Endodermal cell (in vitro differentiated cells): ENCODE results near the gene PSMD13. TPM values are rescaled to one million over a fixed set of nuclear protein-coding genes. Genes with fewer than 3 reads are reported as not detected.
A peak's percentile ranks its signal among the peaks of the same experiment; 100 is the strongest.

Source experiments
- DNase-seq: peaks from one replicate; pipeline ENCODE4 v3.0.0-alpha.2; 2017
- H3K27ac ChIP-seq: 2 replicates; pipeline ENCODE4 v1.5.1; 2013; ENCODE audit warnings: mild to moderate bottlenecking, low read depth, low read length, moderate library complexity
- H3K27me3 ChIP-seq: 2 replicates; pipeline ENCODE4 v1.6.1; 2013; ENCODE audit warnings: mild to moderate bottlenecking, low read length, moderate library complexity; ENCODE audit not compliant: insufficient read depth, control insufficient read depth, poor library complexity, severe bottlenecking
- H3K36me3 ChIP-seq: 2 replicates; pipeline ENCODE4 v1.7.0; 2013; ENCODE audit warnings: mild to moderate bottlenecking, low read length, moderate library complexity; ENCODE audit not compliant: control insufficient read depth, insufficient read depth
- H3K4me1 ChIP-seq: one replicate; pipeline ENCODE4 v1.7.0; 2013; ENCODE audit warnings: low read length; ENCODE audit not compliant: control insufficient read depth, insufficient read depth
- H3K4me3 ChIP-seq: 2 replicates; pipeline ENCODE4 v1.5.1; 2013; ENCODE audit warnings: mild to moderate bottlenecking, low read length, moderate library complexity
- H3K9ac ChIP-seq: 2 replicates; pipeline ENCODE4 v1.6.1; 2013; ENCODE audit warnings: mild to moderate bottlenecking, low read length, moderate library complexity; ENCODE audit not compliant: poor library complexity, severe bottlenecking; ENCODE audit errors: extremely low read depth
- H3K9me3 ChIP-seq: 2 replicates; pipeline ENCODE4 v1.6.1; 2013; ENCODE audit warnings: mild to moderate bottlenecking, low read length, moderate library complexity; ENCODE audit not compliant: control insufficient read depth
- H3K27ac Mint-ChIP-seq: 2 replicates; pipeline ENCODE4 v1.8.0; 2020; ENCODE audit warnings: mixed read lengths
- H3K27me3 Mint-ChIP-seq: 2 replicates; pipeline ENCODE4 v1.8.0; 2021; ENCODE audit warnings: mild to moderate bottlenecking, mixed read lengths; ENCODE audit not compliant: insufficient read depth
- H3K36me3 Mint-ChIP-seq: 2 replicates; pipeline ENCODE4 v1.8.0; 2020; ENCODE audit warnings: low read depth, mixed read lengths
- H3K4me1 Mint-ChIP-seq: 2 replicates; pipeline ENCODE4 v1.8.0; 2020; ENCODE audit warnings: mixed read lengths
- H3K4me3 Mint-ChIP-seq: 2 replicates; pipeline ENCODE4 v1.8.0; 2020; ENCODE audit warnings: mild to moderate bottlenecking, moderate library complexity, mixed read lengths
- H3K9me3 Mint-ChIP-seq: 2 replicates; pipeline ENCODE4 v1.8.0; 2020; ENCODE audit warnings: mild to moderate bottlenecking, mixed read lengths
- CTCF ChIP-seq: fragments of 200-600 bp; sonication (generic); conservative IDR thresholded peaks from 2 replicates; pipeline ENCODE4 v1.5.0; 2021; ENCODE audit warnings: antibody characterized with exemption, mild to moderate bottlenecking
- WGBS, 2 experiments: methylation state at CpG; one replicate each; pipeline versions ENCODE4 v1.1.5 to v1.1.7; 2013; ENCODE audit warnings: missing lambda C conversion rate in 2 of 2, mixed read lengths in 1 of 2; ENCODE audit not compliant: insufficient coverage in 1 of 2, insufficient read length in 1 of 2; 5-methylcytosine and 5-hydroxymethylcytosine counted together
- total RNA-seq, 2 donors: library from RNA; stranded (reverse); fragmentation: NEBNext Ultra II Directional in 1 of 2; extraction: Animal tissue kit (Norgen Biotek cat#: 25700) in 1 of 2; gene quantifications; 2 replicates in 1 of 2; 3 replicates in 1 of 2; pipeline ENCODE4 v1.2.1, GENCODE V29; 2021

PSMD13 gene
- total RNA-seq, 2 donors from 2014 or later = 120 to 134 TPM

DNA sequence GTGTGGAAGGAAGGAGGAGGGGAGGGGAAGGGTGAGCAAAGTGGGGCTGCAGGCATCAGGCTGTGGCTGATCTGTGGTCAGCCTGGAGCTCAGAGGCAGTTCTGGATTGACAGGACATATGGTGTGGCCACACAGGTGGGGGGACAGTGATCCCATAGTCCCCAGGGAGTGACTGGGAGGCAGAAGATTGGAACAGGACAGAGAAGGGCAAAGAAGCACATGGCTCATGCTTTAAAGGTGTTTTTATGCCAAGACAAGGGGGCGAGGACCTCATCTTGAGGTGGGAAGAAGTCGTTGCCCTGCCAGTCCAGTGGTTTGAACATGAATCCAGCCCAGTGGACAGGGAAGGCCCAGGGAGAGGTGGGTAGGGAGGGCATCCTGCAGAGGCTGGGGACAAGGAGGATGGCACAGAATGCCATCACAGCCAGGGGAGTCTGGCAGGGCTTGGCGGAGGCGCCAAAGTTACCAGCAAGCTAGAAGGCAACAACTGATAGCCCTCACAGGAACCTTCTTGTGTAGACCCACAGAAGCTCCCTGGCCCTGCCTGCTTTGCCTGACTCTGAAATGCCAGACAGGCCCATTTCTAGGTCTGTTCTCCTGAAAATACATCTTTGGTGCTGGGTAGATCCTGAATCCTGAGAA is 32.7 kb upstream of the PSMD13 start:
- DNase-seq = peak; percentile 12

GRCh38 chr11:204587-205109 is 32.1 kb upstream of the PSMD13 start:
- no peak overlapping the region for H3K27ac Mint-ChIP-seq
- H3K9me3 ChIP-seq = no peaks in the 10 kb centered on the region
- no peaks in the 10 kb centered on the region for H3K27me3 Mint-ChIP-seq
- no peak overlapping the region for H3K4me3 ChIP-seq
- H3K4me1 Mint-ChIP-seq = peaks cover 29% of the 10 kb centered on the region
- H3K27ac ChIP-seq = no peak overlapping the region
- TF ChIP-seq CTCF = no peak
- no peaks in the 10 kb centered on the region for H3K9me3 Mint-ChIP-seq
- peaks cover 31% of the 10 kb centered on the region for H3K36me3 Mint-ChIP-seq
- 85 to 92% methylated on average over 4 to 11 of the region's 12 CpGs for WGBS, 2 experiments
- DNase-seq = peak; percentile 21
- H3K4me1 ChIP-seq = peaks cover 33% of the 10 kb centered on the region
- no peaks in the 10 kb centered on the region for H3K27me3 ChIP-seq
- peaks cover 31% of the 10 kb centered on the region for H3K36me3 ChIP-seq
- H3K9ac ChIP-seq = no peak overlapping the region
- no peak overlapping the region for H3K4me3 Mint-ChIP-seq

More for the DNA sequence above, 32.7 kb upstream of the PSMD13 start:
- Histone ChIP-seq H3K4me3 (no peak overlapping the region), H3K27me3 (no peaks in the 10 kb centered on the region), H3K9me3 (no peaks in the 10 kb centered on the region), H3K4me1 (peaks cover 28% of the 10 kb centered on the region), H3K36me3 (peaks cover 27% of the 10 kb centered on the region), H3K9ac (no peak overlapping the region), H3K27ac (no peak overlapping the region)
- no peak for TF ChIP-seq CTCF
- Mint-ChIP-seq H3K4me1 (peaks cover 25% of the 10 kb centered on the region), H3K4me3 (no peak overlapping the region), H3K27me3 (no peaks in the 10 kb centered on the region), H3K36me3 (peaks cover 28% of the 10 kb centered on the region), H3K9me3 (no peaks in the 10 kb centered on the region), H3K27ac (peak overlapping the region; percentile 28)
- WGBS, 2 experiments = 96 to 98% methylated on average over 4 of the region's 4 CpGs

GRCh38 chr11:205221-206001 is 31.4 kb upstream of the PSMD13 start:
- H3K4me1 ChIP-seq = peaks cover 41% of the 10 kb centered on the region
- WGBS, 2 experiments = 95 to 97% methylated on average over 9 to 16 of the region's 16 CpGs
- H3K27ac ChIP-seq = no peak overlapping the region
- peaks cover 38% of the 10 kb centered on the region for H3K36me3 ChIP-seq
- peak; percentile 29 for DNase-seq
- H3K27me3 Mint-ChIP-seq = no peaks in the 10 kb centered on the region
- peak overlapping the region; percentile 99 for H3K4me3 ChIP-seq
- peak overlapping the region; percentile 98 for H3K4me3 Mint-ChIP-seq
- H3K36me3 Mint-ChIP-seq = peaks cover 38% of the 10 kb centered on the region
- no peaks in the 10 kb centered on the region for H3K9me3 ChIP-seq
- H3K4me1 Mint-ChIP-seq = peaks cover 35% of the 10 kb centered on the region
- H3K9me3 Mint-ChIP-seq = no peaks in the 10 kb centered on the region
- no peak for TF ChIP-seq CTCF
- H3K27me3 ChIP-seq = no peaks in the 10 kb centered on the region
- no peak overlapping the region for H3K27ac Mint-ChIP-seq
- no peak overlapping the region for H3K9ac ChIP-seq
